ENCODE data around the gene TOP1.

DNA sequence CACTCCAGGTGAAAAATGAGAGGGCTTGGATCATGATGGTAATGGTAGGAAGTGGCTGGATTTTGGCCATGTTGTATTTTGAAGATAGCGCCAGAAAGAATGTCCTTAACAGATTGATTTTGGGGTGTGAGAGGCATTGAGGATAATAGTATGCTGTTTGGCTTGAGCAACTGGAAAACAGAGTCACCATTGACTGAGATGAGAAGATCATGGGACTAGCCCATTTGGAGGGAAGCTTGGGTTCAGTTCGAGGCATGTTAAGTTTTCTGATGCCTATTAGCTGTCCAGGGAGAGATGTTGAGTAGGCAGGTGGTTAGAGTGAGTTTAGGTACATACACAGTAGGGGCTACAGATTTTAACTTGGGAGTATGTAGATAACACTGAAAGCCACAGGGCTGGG lies 132.1 kb downstream of the TOP1 start:
- TF ChIP-seq, protein P1, sequence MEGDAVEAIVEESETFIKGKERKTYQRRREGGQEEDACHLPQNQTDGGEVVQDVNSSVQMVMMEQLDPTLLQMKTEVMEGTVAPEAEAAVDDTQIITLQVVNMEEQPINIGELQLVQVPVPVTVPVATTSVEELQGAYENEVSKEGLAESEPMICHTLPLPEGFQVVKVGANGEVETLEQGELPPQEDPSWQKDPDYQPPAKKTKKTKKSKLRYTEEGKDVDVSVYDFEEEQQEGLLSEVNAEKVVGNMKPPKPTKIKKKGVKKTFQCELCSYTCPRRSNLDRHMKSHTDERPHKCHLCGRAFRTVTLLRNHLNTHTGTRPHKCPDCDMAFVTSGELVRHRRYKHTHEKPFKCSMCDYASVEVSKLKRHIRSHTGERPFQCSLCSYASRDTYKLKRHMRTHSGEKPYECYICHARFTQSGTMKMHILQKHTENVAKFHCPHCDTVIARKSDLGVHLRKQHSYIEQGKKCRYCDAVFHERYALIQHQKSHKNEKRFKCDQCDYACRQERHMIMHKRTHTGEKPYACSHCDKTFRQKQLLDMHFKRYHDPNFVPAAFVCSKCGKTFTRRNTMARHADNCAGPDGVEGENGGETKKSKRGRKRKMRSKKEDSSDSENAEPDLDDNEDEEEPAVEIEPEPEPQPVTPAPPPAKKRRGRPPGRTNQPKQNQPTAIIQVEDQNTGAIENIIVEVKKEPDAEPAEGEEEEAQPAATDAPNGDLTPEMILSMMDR (conservative IDR thresholded peaks at IDR 0.05; ENCODE audit: low read depth, low read length): no peak
- TF ChIP-seq EZH2 (IDR thresholded peaks at IDR 0.05; ENCODE audit: low read length, unreplicated experiment) (no peak), EZH2phosphoT487 (IDR thresholded peaks at IDR 0.05; ENCODE audit: borderline replicate concordance, low read length) (no peak)

All from PC-3 (cell line).